ENCODE results near the gene SEPTIN5. TPM values are rescaled to one million over a fixed set of nuclear protein-coding genes. Genes with fewer than 3 reads are reported as not detected.

SEPTIN5 gene
- polyA plus RNA-seq, 1 experiment, result 38.8 TPM

DNA sequence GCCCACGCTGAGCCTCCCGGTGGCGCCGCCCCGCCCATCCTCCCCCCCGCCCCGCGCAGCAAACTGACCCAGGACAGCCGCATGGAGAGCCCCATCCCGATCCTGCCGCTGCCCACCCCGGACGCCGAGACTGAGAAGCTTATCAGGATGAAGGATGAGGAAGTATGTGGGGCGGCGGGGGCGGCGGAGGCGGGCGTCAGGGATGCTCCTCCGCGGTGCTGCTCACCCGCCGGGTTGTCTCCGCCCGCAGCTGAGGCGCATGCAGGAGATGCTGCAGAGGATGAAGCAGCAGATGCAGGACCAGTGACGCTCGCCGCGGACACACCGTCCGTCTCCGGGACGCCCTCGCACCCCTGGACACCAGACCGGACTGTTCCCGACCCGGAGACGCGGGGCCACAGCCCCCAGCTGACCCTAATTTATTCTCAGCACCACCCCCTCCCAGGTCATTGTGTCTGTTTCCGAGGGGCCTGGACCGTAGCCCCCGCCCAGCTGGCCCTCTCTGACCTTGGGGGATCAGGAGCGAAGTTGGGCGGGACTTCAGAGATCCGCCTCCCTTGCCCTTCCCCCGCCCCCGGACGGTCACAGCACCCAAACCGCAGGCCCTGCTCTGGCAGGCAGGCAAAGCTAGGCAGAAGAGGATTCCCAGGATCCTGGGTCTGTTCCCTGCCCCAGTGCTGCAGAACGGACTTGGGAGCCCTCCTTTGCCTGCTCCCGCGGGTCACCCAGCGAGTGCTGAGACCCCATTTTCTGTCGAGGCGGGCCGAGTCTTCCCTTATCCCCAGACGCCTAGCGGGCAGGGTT lies 8.1 kb downstream of the SEPTIN5 start:
- Histone ChIP-seq H3K36me3 (ENCODE audit: control insufficient read depth, insufficient read depth, low read length) (peaks cover 17% of the 10 kb centered on the region), H3K27me3 (ENCODE audit: control insufficient read depth, insufficient read depth, low read length) (no peaks in the 10 kb centered on the region), H3K4me3 (ENCODE audit: low read depth, low read length) (no peak overlapping the region)
- TF ChIP-seq CTCF (IDR thresholded peaks at IDR 0.05; ENCODE audit: insufficient read depth, low read depth, low read length), result no peak
- CTCF ChIA-PET, result no interaction called here
- POLR2A ChIA-PET, result no interaction called here
- DNase-seq (ENCODE audit: low read depth), result no peak

- ChIA-PET POLR2A (no interaction called here), CTCF (interaction anchor here (1.3 to 1.6 kb wide), 2 partner anchors 187 to 190 kb away, joined by 5 to 6 read pairs; no protein-coding TSS in a partner anchor)
Observed at GRCh38 chr22:19722982-19723231, 8.6 kb downstream of the SEPTIN5 start.

GRCh38 chr22:19723232-19723982 lies 9.1 kb downstream of the SEPTIN5 start, which contains the start of gene GP1BB:
GP1BB (plus strand) TSS chr22:19723539; CDS start chr22:19723570, 31 bp downstream.
- TF ChIP-seq CTCF (IDR thresholded peaks at IDR 0.05; ENCODE audit: insufficient read depth, low read depth, low read length), result no peak
- Histone ChIP-seq H3K36me3 (ENCODE audit: control insufficient read depth, insufficient read depth, low read length) (peaks cover 17% of the 10 kb centered on the region), H3K27me3 (ENCODE audit: control insufficient read depth, insufficient read depth, low read length) (no peaks in the 10 kb centered on the region), H3K4me3 (ENCODE audit: low read depth, low read length) (no peak within 1 kb of the TSS)
- POLR2A ChIA-PET, result no interaction called here
- CTCF ChIA-PET, result interaction anchor here (1.3 to 1.6 kb wide), 2 partner anchors 187 to 190 kb away, joined by 5 to 6 read pairs; no protein-coding TSS in a partner anchor
- DNase-seq (ENCODE audit: low read depth), result no peak

More at GRCh38 chr22:19722982-19723231, 8.6 kb downstream of the SEPTIN5 start:
- no peak for TF ChIP-seq CTCF (IDR thresholded peaks at IDR 0.05; ENCODE audit: insufficient read depth, low read depth, low read length)
- Histone ChIP-seq H3K36me3 (ENCODE audit: control insufficient read depth, insufficient read depth, low read length) (peaks cover 17% of the 10 kb centered on the region), H3K27me3 (ENCODE audit: control insufficient read depth, insufficient read depth, low read length) (no peaks in the 10 kb centered on the region), H3K4me3 (ENCODE audit: low read depth, low read length) (no peak overlapping the region)
- DNase-seq (ENCODE audit: low read depth), result no peak

- no peak for DNase-seq (ENCODE audit: low read depth)
- TF ChIP-seq CTCF (IDR thresholded peaks at IDR 0.05; ENCODE audit: insufficient read depth, low read depth, low read length), result no peak
- no peaks in the 10 kb centered on the region for H3K27me3 ChIP-seq (ENCODE audit: control insufficient read depth, insufficient read depth, low read length)
- ChIA-PET CTCF (interaction anchor here (1.3 to 1.6 kb wide), 2 partner anchors 186 to 189 kb away, joined by 5 to 6 read pairs; no protein-coding TSS in a partner anchor), POLR2A (no interaction called here)
- no peak overlapping the region for H3K4me3 ChIP-seq (ENCODE audit: low read depth, low read length)
- peaks cover 17% of the 10 kb centered on the region for H3K36me3 ChIP-seq (ENCODE audit: control insufficient read depth, insufficient read depth, low read length)
Observed at GRCh38 chr22:19723983-19724827, 9.9 kb downstream of the SEPTIN5 start.

Measured in BJ (cell line).